Measurements from ENCODE around the gene FAM3D.

DNA sequence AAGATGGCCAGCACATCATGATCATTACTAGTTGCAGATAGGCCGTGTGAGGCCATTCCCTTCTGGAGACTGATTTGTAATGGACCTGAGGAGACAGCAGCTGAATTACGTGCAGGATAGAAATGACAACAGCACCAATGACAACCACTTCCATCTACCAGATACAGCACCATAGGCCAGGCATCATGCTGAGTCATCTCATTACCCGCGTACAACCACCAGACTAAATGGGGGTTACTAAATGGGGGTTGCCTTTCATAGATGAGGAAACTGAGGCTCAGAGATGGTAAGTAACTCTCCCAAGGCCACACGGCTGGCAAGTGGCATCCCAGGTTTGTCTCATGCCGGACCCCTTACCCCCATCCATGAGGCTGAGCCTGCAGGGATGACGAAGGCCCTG is 56.6 kb downstream of the FAM3D start:
- TF ChIP-seq ELF4 (CRISPR knock-in tag; IDR thresholded peaks at IDR 0.05) = no peak
- no peak for TF ChIP-seq CBX5 (IDR thresholded peaks at IDR 0.05; ENCODE audit: borderline replicate concordance, low read depth)
- no peak for TF ChIP-seq NR2C1 (IDR thresholded peaks at IDR 0.05)
- TF ChIP-seq NR2C1 (tag; IDR thresholded peaks at IDR 0.05) = no peak

Data from K562 (cell line).